Measurements from ENCODE around the gene ACTR1A. TPM values are rescaled to one million over a fixed set of nuclear protein-coding genes. Genes with fewer than 3 reads are reported as not detected.

The ACTR1A gene
- 86.9 to 93.4 TPM (median 90.3 TPM) in 5 replicates for total RNA-seq (2022; extraction: Qiagen RNA extraction; ENCODE audit: low read depth)

GRCh38 chr10:102502337-102503151 lies at the start of gene ACTR1A:
Gene ACTR1A, minus strand, starts transcription at chr10:102502712. Its CDS starts 65 bp downstream, at chr10:102502647.

GRCh38 chr10:102503264-102504178 lies 1.0 kb upstream of the ACTR1A start, which contains the start of gene SUFU:
Gene SUFU, plus strand, starts transcription at chr10:102503972. Its CDS starts 181 bp downstream, at chr10:102504153.

GRCh38 chr10:102451105-102451969 lies 51.2 kb downstream of the ACTR1A start, which contains the start of gene C10orf95:
Gene C10orf95, minus strand, starts transcription at chr10:102451543. Its CDS starts 450 bp downstream, at chr10:102451093.

GRCh38 chr10:102432162-102432950 lies 70.2 kb downstream of the ACTR1A start, which contains the start of gene CUEDC2:
Gene CUEDC2, minus strand, starts transcription at chr10:102432574. Its CDS starts 7,386 bp downstream, at chr10:102425188.

Other genes starting within 250 kb of the ACTR1A start
- gene NFKB2, start 107.0 kb downstream of the ACTR1A start, total RNA-seq (2022; extraction: Qiagen RNA extraction; ENCODE audit: low read depth): 59.6 to 105 TPM (median 82.4 TPM) in 5 replicates
- gene PSD, start 83.9 kb downstream of the ACTR1A start, total RNA-seq (2022; extraction: Qiagen RNA extraction; ENCODE audit: low read depth): 0.15 to 0.78 TPM (median 0.51 TPM) in 5 replicates
- 6.2 to 11.3 TPM (median 9.1 TPM) in 5 replicates for gene FBXL15, start 81.9 kb downstream of the ACTR1A start, total RNA-seq (2022; extraction: Qiagen RNA extraction; ENCODE audit: low read depth)
- 60.2 to 70.4 TPM (median 63.3 TPM) in 5 replicates for gene CUEDC2, start 70.1 kb downstream of the ACTR1A start, total RNA-seq (2022; extraction: Qiagen RNA extraction; ENCODE audit: low read depth)
- gene C10orf95, start 51.2 kb downstream of the ACTR1A start, total RNA-seq (2022; extraction: Qiagen RNA extraction; ENCODE audit: low read depth): 0.09 to 0.15 TPM in 2 of 5 replicates, not detected in the others
- gene SUFU, start 1.3 kb upstream of the ACTR1A start, total RNA-seq (2022; extraction: Qiagen RNA extraction; ENCODE audit: low read depth): 5.3 to 8.2 TPM (median 7.3 TPM) in 5 replicates
- gene TRIM8, start 141.8 kb upstream of the ACTR1A start, total RNA-seq (2022; extraction: Qiagen RNA extraction; ENCODE audit: low read depth): 39.2 to 45.2 TPM (median 43.4 TPM) in 5 replicates
- 14.7 to 15.2 TPM (median 15.2 TPM) in 5 replicates for gene ARL3, start 211.7 kb upstream of the ACTR1A start, total RNA-seq (2022; extraction: Qiagen RNA extraction; ENCODE audit: low read depth)
- 2.1 to 3.7 TPM (median 2.8 TPM) in 5 replicates for gene SFXN2, start 211.9 kb upstream of the ACTR1A start, total RNA-seq (2022; extraction: Qiagen RNA extraction; ENCODE audit: low read depth)
- 19.0 to 27.7 TPM (median 25.7 TPM) in 5 replicates for gene WBP1L, start 241.2 kb upstream of the ACTR1A start, total RNA-seq (2022; extraction: Qiagen RNA extraction; ENCODE audit: low read depth)

All from A549 treated with RU486 at 1 μM for 4 hours (cell line).